GM12878 (cell line): Measurements from ENCODE around the gene SP8. TPM values are rescaled to one million over a fixed set of nuclear protein-coding genes. Genes with fewer than 3 reads are reported as not detected.

Source experiments
- ATAC-seq: fragments of 200-7000 bp; cut with Tn5 transposase; 3 replicates; pipeline ENCODE4 v1.9.1; 2020; ENCODE audit warnings: mild to moderate bottlenecking, moderate library complexity
- BruUV-seq: library from RNA; stranded (reverse); fragments of 400-500 nt; replicated peaks from 2 replicates; lab custom pipeline; 2021; lab: Mats Ljungman, UMichigan
- CTCF ChIA-PET: fragments of 300-600 bp; sonication (Branson Sonifier 250); formaldehyde crosslinking; extraction: SDS; loops from one replicate; lab custom pipeline; 2021; ENCODE audit warnings: inconsistent platforms; lab: Yijun Ruan, JAX
- POLR2A ChIA-PET: fragments of 350-600 bp; formaldehyde crosslinking; extraction: SDS; loops from one replicate; lab custom pipeline; 2021; ENCODE audit warnings: inconsistent platforms; lab: Charles Lee
- RAD21 ChIA-PET: fragments of 300-600 bp; sonication (Branson Sonifier 250); formaldehyde crosslinking; loops from one replicate; lab custom pipeline; 2023; ENCODE audit warnings: antibody characterized with exemption; ENCODE audit not compliant: unreplicated experiment; lab: Charles Lee
- SMC1A ChIA-PET: fragments of 300-600 bp; sonication (Branson Sonifier 250); formaldehyde crosslinking; loops from one replicate; lab custom pipeline; 2023; ENCODE audit not compliant: unreplicated experiment, uncharacterized antibody; lab: Charles Lee
- DNase-seq: peaks from one replicate; pipeline ENCODE4 v3.0.0-alpha.2; 2011; ENCODE audit warnings: low read depth, low spot score
- FAIRE-seq: peaks from 3 replicates; lab custom pipeline; 2011; peaks lifted over from hg19 to GRCh38; lab: Jason Lieb, UNC
- H2AFZ ChIP-seq: 2 replicates; pipeline ENCODE4 v1.6.0; 2011; ENCODE audit warnings: low read depth, low read length, control low read depth; ENCODE audit not compliant: control insufficient read depth
- H3K27ac ChIP-seq: 2 replicates; pipeline ENCODE4 v1.5.1; 2011; ENCODE audit warnings: control low read depth; ENCODE audit not compliant: control insufficient read depth, insufficient read depth
- H3K27me3 ChIP-seq, 2 experiments: replicated peaks in 1 of 2; 2 replicates each; pipeline versions ENCODE4 v1.6.0 to v1.6.1; 2011; ENCODE audit warnings: low read length in 1 of 2; ENCODE audit not compliant: control insufficient read depth in 2 of 2, insufficient read depth in 2 of 2
- H3K36me3 ChIP-seq, 2 experiments: 2 replicates each; pipeline ENCODE4 v1.5.1; 2011; ENCODE audit warnings: low read length in 1 of 2; ENCODE audit not compliant: control insufficient read depth in 2 of 2, insufficient read depth in 2 of 2
- H3K4me1 ChIP-seq: 2 replicates; pipeline ENCODE4 v1.6.1; 2011; ENCODE audit warnings: mild to moderate bottlenecking, low read length, moderate library complexity, mixed read lengths; ENCODE audit not compliant: control insufficient read depth, insufficient read depth
- H3K4me2 ChIP-seq: 2 replicates; pipeline ENCODE4 v1.6.0; 2011; ENCODE audit warnings: control low read depth; ENCODE audit not compliant: control insufficient read depth, insufficient read depth
- H3K4me3 ChIP-seq: fragments of 200-600 bp; sonication (generic); 2 replicates; pipeline ENCODE4 v1.5.1; 2016
- H3K79me2 ChIP-seq: 2 replicates; pipeline ENCODE4 v1.6.0; 2011; ENCODE audit warnings: low read length; ENCODE audit not compliant: control insufficient read depth, insufficient read depth
- H3K9ac ChIP-seq: 2 replicates; pipeline ENCODE4 v1.8.0; 2011; ENCODE audit warnings: low read length, control low read depth, mixed read lengths; ENCODE audit not compliant: control insufficient read depth, insufficient read depth
- H3K9me3 ChIP-seq: replicated peaks from 3 replicates; pipeline ENCODE4 v1.5.1; 2011; ENCODE audit warnings: mild to moderate bottlenecking, low read length; ENCODE audit not compliant: control insufficient read depth, insufficient read depth
- H4K20me1 ChIP-seq: 2 replicates; pipeline ENCODE4 v1.6.0; 2011; ENCODE audit not compliant: control insufficient read depth, insufficient read depth
- CREM ChIP-seq: IDR thresholded peaks from 2 replicates; pipeline ENCODE4 v1.6.1; 2014; ENCODE audit warnings: antibody characterized with exemption, low read depth
- DPF2 ChIP-seq: fragments of 450-650 bp; IDR thresholded peaks from 2 replicates; pipeline ENCODE4 v1.6.1; 2017; ENCODE audit warnings: mild to moderate bottlenecking
- IRF4 ChIP-seq: IDR thresholded peaks from 2 replicates; pipeline ENCODE4 v1.6.1; 2011; ENCODE audit warnings: low read depth, low read length
- MEF2B ChIP-seq: fragments of 450-650 bp; IDR thresholded peaks from 2 replicates; pipeline ENCODE4 v1.6.1; 2018; ENCODE audit warnings: mild to moderate bottlenecking, moderate library complexity; ENCODE audit not compliant: partially characterized antibody, poor library complexity, severe bottlenecking
- MTA2 ChIP-seq: fragments of 450-650 bp; IDR thresholded peaks from 2 replicates; pipeline ENCODE4 v1.6.1; 2016; ENCODE audit warnings: low read depth, mild to moderate bottlenecking, moderate library complexity
- NBN ChIP-seq: fragments of 450-650 bp; IDR thresholded peaks from 2 replicates; pipeline ENCODE4 v1.6.1; 2016
- POU2F2 ChIP-seq: IDR thresholded peaks from 3 replicates; pipeline ENCODE4 v1.6.1; 2011; ENCODE audit warnings: low read depth, mild to moderate bottlenecking, low read length, borderline replicate concordance
- TAF1 ChIP-seq: IDR thresholded peaks from 2 replicates; pipeline ENCODE4 v1.6.1; 2011; ENCODE audit warnings: mild to moderate bottlenecking, low read depth, low read length, borderline replicate concordance
- ZNF24 ChIP-seq: fragments of 450-650 bp; IDR thresholded peaks from 2 replicates; pipeline ENCODE4 v1.6.1; 2017; ENCODE audit warnings: antibody characterized with exemption, mild to moderate bottlenecking
- ZNF622 ChIP-seq: fragments of 450-650 bp; IDR thresholded peaks from 2 replicates; pipeline ENCODE4 v1.6.1; 2017; ENCODE audit warnings: mild to moderate bottlenecking, inconsistent platforms
- WGBS: methylation state at CpG from one replicate; pipeline ENCODE4 v1.1.6; 2016; ENCODE audit warnings: low lambda C conversion rate; ENCODE audit not compliant: insufficient replicate concordance, insufficient coverage; ENCODE audit errors: missing lambda C conversion rate; 5-methylcytosine and 5-hydroxymethylcytosine counted together
- in situ Hi-C: fragments of 300-500 bp; cut with MboI; formaldehyde crosslinking; loops from 9 replicates; pipeline ENCODE4 v1.14.3; 2018; ENCODE audit warnings: mixed read lengths
- intact Hi-C: fragments of 100-400 bp; cut with micrococcal nuclease; formaldehyde crosslinking; loops from one replicate; pipeline ENCODE4 v1.14.2; 2022; ENCODE audit not compliant: unreplicated experiment
- polyA plus RNA-seq, 11 experiments: library from polyadenylated mRNA; depleted of rRNA in 4 of 11; unstranded in 6 of 11; stranded (reverse) in 5 of 11; fragments of >200 nt; fragmentation: Nextera tagmentation in 4 of 11; fragmentation: Illumina TruSeq in 1 of 11; extraction: Ambion mirVana in 4 of 11; extraction: Trizol in 1 of 11; gene quantifications; 1 replicate in 1 of 11; 2 replicates in 10 of 11; pipeline versions ENCODE4 v1.2.1 to v1.2.3, GENCODE V29; 2011 to 2016; ENCODE audit warnings: inconsistent platforms in 2 of 11, missing spikeins in 2 of 11, low read depth in 1 of 11
- total RNA-seq, 4 experiments: library from RNA; depleted of rRNA in 3 of 4; stranded (reverse); fragments of >200 nt in 3 of 4; fragmentation: Illumina TruSeq in 1 of 4; extraction: Trizol in 1 of 4; gene quantifications; 2 replicates each; pipeline versions ENCODE4 v1.2.1 to v1.2.3, GENCODE V29; 2013 to 2021
- TF ChIP-seq, protein P1 (sequence below), 3 experiments: IDR thresholded peaks in 2 of 3; conservative IDR thresholded peaks in 1 of 3; 2 replicates each; pipeline ENCODE4 v1.5.1; 2011; ENCODE audit warnings: low read depth in 3 of 3, low read length in 3 of 3, mild to moderate bottlenecking in 3 of 3, control low read depth in 2 of 3, moderate library complexity in 2 of 3, inconsistent platforms in 1 of 3, mixed read lengths in 1 of 3; ENCODE audit not compliant: control insufficient read depth in 2 of 3, insufficient read depth in 1 of 3; ENCODE audit errors: extremely low read depth in 1 of 3

SP8 gene
- total and polyA plus RNA-seq, 10 of the 15 experiments (the other 5 are each of a cell fraction or from before 2014, with no cell fraction given), result not detected

DNA sequence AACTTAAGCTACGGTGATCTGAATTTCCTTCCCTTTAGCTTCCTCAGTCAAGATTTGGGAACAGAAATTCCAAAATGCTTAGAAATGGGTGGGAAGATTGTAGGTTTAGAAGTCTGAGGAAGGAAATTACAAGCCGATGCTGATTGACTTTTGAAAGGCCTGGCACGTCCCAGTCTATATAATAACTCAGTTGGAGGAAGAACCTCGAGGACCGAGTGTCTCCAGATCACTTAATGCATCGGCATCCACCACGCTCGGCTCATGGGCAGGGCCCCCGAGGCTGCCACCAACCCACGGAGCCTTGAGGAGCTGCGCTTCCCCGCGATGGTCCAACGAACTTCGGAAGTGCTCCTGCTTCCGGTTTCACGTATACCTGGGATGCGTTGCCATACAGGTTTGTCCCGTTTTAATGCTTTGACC, 10.4 kb upstream of the SP8 start:
- intact Hi-C loops (no loop called here), in situ Hi-C loops (no loop called here)
- peak overlapping the region; percentile 46 for H3K4me2 ChIP-seq
- no peaks in the 10 kb centered on the region for H4K20me1 ChIP-seq
- ChIA-PET RAD21 (interaction anchor here (1.7 kb wide), 1 partner anchor 37 kb away, joined by 4 read pairs; no protein-coding TSS in a partner anchor), SMC1A (interaction anchor here (1.1 to 1.5 kb wide), 2 partner anchors 8 to 32 kb away, joined by 3 to 4 read pairs; no protein-coding TSS in a partner anchor), POLR2A (interaction anchor here (1.3 kb wide), 1 partner anchor 35 kb away, joined by 3 read pairs; no protein-coding TSS in a partner anchor), CTCF (no interaction called here)
- BruUV-seq, result no TSS peak
- H3K4me1 ChIP-seq, result peaks cover 3% of the 10 kb centered on the region
- 28% methylated on average over 19 of the region's 19 CpGs for WGBS
- FAIRE-seq (no peak), ATAC-seq (peak; percentile 12; the same call in 1 of the 3 replicates), DNase-seq (no peak)
- H3K9ac ChIP-seq, result no peak overlapping the region
- no peaks in the 10 kb centered on the region for H3K79me2 ChIP-seq
- TF ChIP-seq DPF2 (no peak), POU2F2 (no peak), TAF1 (no peak)
- peak overlapping the region; percentile 49 for H3K4me3 ChIP-seq
- no peak overlapping the region for H3K27ac ChIP-seq
- H3K36me3 ChIP-seq, result no peaks in the 10 kb centered on the region
- H3K9me3 ChIP-seq, result no peaks in the 10 kb centered on the region; the same call in 1 of the 3 replicates
- no peak overlapping the region for H2AFZ ChIP-seq
- H3K27me3 ChIP-seq, result peaks cover 2 to 33% of the 10 kb centered on the region in 2 experiments

DNA sequence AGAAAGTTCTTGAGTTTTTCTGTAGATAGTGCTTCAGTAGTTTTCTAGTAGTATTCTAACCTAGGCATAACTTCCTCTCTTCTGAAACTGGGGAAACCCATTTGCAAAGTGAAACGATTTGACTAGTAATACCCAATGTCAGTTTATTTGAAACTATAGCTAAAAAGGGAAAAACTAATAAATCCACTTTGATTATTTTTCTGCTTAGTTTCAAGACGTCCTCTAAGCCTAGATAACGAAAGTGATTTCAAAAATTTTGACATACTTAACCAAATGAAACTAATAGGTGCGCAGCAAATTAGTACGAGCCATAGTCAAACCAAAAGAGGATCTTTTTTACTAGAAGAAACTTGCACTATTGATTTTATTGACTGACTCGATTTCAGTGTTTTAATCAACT, 9.8 kb upstream of the SP8 start:
- H2AFZ ChIP-seq, result no peak overlapping the region
- BruUV-seq, result no TSS peak
- H3K4me2 ChIP-seq, result 0 out of 2 replicates have a peak overlapping the region, but pooled peaks have one; percentile 18
- SMC1A ChIA-PET, result interaction anchor here (0.6 to 1.5 kb wide), 3 partner anchors 9 to 33 kb away, joined by 3 to 4 read pairs (median 3); no protein-coding TSS in a partner anchor
- FAIRE-seq, result no peak
- H3K4me1 ChIP-seq, result peaks cover 3% of the 10 kb centered on the region
- no peak overlapping the region for H3K9ac ChIP-seq
- peaks cover 2 to 33% of the 10 kb centered on the region in 2 experiments for H3K27me3 ChIP-seq
- no peaks in the 10 kb centered on the region; the same call in 1 of the 3 replicates for H3K9me3 ChIP-seq
- no peak overlapping the region for H3K4me3 ChIP-seq
- no peaks in the 10 kb centered on the region for H4K20me1 ChIP-seq
- TF ChIP-seq IRF4, result no peak
- TF ChIP-seq ZNF24, result no peak
- TF ChIP-seq MEF2B, result no peak
- no peak for TF ChIP-seq CREM
- TF ChIP-seq NBN, result no peak
- peak; percentile 23; the same call in 1 of the 2 replicates for TF ChIP-seq MTA2
- TF ChIP-seq, protein P1, sequence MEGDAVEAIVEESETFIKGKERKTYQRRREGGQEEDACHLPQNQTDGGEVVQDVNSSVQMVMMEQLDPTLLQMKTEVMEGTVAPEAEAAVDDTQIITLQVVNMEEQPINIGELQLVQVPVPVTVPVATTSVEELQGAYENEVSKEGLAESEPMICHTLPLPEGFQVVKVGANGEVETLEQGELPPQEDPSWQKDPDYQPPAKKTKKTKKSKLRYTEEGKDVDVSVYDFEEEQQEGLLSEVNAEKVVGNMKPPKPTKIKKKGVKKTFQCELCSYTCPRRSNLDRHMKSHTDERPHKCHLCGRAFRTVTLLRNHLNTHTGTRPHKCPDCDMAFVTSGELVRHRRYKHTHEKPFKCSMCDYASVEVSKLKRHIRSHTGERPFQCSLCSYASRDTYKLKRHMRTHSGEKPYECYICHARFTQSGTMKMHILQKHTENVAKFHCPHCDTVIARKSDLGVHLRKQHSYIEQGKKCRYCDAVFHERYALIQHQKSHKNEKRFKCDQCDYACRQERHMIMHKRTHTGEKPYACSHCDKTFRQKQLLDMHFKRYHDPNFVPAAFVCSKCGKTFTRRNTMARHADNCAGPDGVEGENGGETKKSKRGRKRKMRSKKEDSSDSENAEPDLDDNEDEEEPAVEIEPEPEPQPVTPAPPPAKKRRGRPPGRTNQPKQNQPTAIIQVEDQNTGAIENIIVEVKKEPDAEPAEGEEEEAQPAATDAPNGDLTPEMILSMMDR (IDR thresholded peaks at IDR 0.05 in 2 of 3, conservative IDR thresholded peaks at IDR 0.05 in 1 of 3; ENCODE audit: control insufficient read depth in 2 of 3, extremely low read depth in 1 of 3, insufficient read depth in 1 of 3, low read depth in 3 of 3, low read length in 3 of 3), result no peak
- no peak for TF ChIP-seq ZNF622
- TF ChIP-seq, all 136 proteins: peak for 1
- ATAC-seq, result peak; percentile 52
- DNase-seq, result no peak
- 1% methylated on average over 6 of the region's 6 CpGs for WGBS
- Histone ChIP-seq H3K79me2 (no peaks in the 10 kb centered on the region), H3K36me3 (no peaks in the 10 kb centered on the region), H3K27ac (no peak overlapping the region)
- in situ Hi-C loops, result no loop called here
- ChIA-PET RAD21 (no interaction called here), CTCF (no interaction called here), POLR2A (interaction anchor here (1.3 kb wide), 1 partner anchor 36 kb away, joined by 3 read pairs; no protein-coding TSS in a partner anchor)
- intact Hi-C loops, result no loop called here
